ENCODE data around the gene ARL2BP. TPM values are rescaled to one million over a fixed set of nuclear protein-coding genes. Genes with fewer than 3 reads are reported as not detected.

The ARL2BP gene
- total and polyA plus RNA-seq, 2 of the 13 experiments (the other 11 are each of a cell fraction or from before 2014, with no cell fraction given) = 64.3 to 67.6 TPM

- TF ChIP-seq ZNF10 (CRISPR knock-in tag; IDR thresholded peaks at IDR 0.05; ENCODE audit: borderline replicate concordance, low read depth) (peak; percentile 69; the same call in 1 of the 2 replicates), DR1 (CRISPR knock-in tag; IDR thresholded peaks at IDR 0.05) (peak; percentile 78; the same call in 1 of the 2 replicates), PHF5A (CRISPR knock-in tag; IDR thresholded peaks at IDR 0.05; ENCODE audit: low read depth, unreplicated experiment) (no peak), ZNF329 (CRISPR knock-in tag; IDR thresholded peaks at IDR 0.05; ENCODE audit: low read depth) (peak; percentile 93), JUND (CRISPR knock-in tag; IDR thresholded peaks at IDR 0.05) (no peak), HNF1A (IDR thresholded peaks at IDR 0.05; ENCODE audit: low read depth) (no peak), HNF1A (CRISPR knock-in tag; IDR thresholded peaks at IDR 0.05; ENCODE audit: borderline replicate concordance) (peak; percentile 53; the same call in 1 of the 2 replicates), ZBTB49 (CRISPR knock-in tag; IDR thresholded peaks at IDR 0.05; ENCODE audit: borderline replicate concordance) (peak; percentile 31; the same call in 1 of the 2 replicates), ATAD3A (CRISPR knock-in tag; IDR thresholded peaks at IDR 0.05) (no peak; the same call in 1 of the 2 replicates), SIX1 (CRISPR knock-in tag; IDR thresholded peaks at IDR 0.05; ENCODE audit: borderline replicate concordance) (0 out of 2 replicates have a peak, but pooled peaks have one; percentile 33), RELA (CRISPR knock-in tag; IDR thresholded peaks at IDR 0.05) (peak; percentile 76; the same call in 1 of the 2 replicates), SKIL (CRISPR knock-in tag; IDR thresholded peaks at IDR 0.05; ENCODE audit: borderline replicate concordance) (no peak; the same call in 1 of the 2 replicates), ZNF720 (CRISPR knock-in tag; IDR thresholded peaks at IDR 0.05) (no peak), SP5 (CRISPR knock-in tag; IDR thresholded peaks at IDR 0.05; ENCODE audit: borderline replicate concordance, low read depth) (peak; percentile 65), REL (CRISPR knock-in tag; conservative IDR thresholded peaks at IDR 0.05) (no peak; the same call in 1 of the 2 replicates), HIVEP1 (CRISPR knock-in tag; IDR thresholded peaks at IDR 0.05) (no peak; the same call in 1 of the 2 replicates), ZMYM4 (CRISPR knock-in tag; IDR thresholded peaks at IDR 0.05) (peak; percentile 74), WIZ (CRISPR knock-in tag; IDR thresholded peaks at IDR 0.05) (peak; percentile 98), GLI4 (CRISPR knock-in tag; IDR thresholded peaks at IDR 0.05; ENCODE audit: borderline replicate concordance) (peak; percentile 99), ZBTB21 (CRISPR knock-in tag; IDR thresholded peaks at IDR 0.05) (no peak), YEATS4 (CRISPR knock-in tag; IDR thresholded peaks at IDR 0.05; ENCODE audit: borderline replicate concordance) (peak; percentile 85)
Observed at GRCh38 chr16:57284209-57284951, 39.3 kb downstream of the ARL2BP start, which contains the start of gene PLLP (continued).
